GM12801 (cell line): Measurements from ENCODE around the gene PRDM2.

Experiments
- CTCF ChIP-seq: IDR thresholded peaks from one replicate; pipeline ENCODE4 v1.5.1; 2011; ENCODE audit warnings: control low read depth; ENCODE audit not compliant: insufficient read length; ENCODE audit errors: extremely low read depth

PRDM2 gene

GRCh38 chr1:13832100-13832499 is 132.1 kb downstream of the PRDM2 start:
- no peak for TF ChIP-seq CTCF

- TF ChIP-seq CTCF = no peak
Measured at GRCh38 chr1:13832536-13832935, 132.5 kb downstream of the PRDM2 start.

- no peak for TF ChIP-seq CTCF
Measured at GRCh38 chr1:13836136-13836535, 136.1 kb downstream of the PRDM2 start.

- TF ChIP-seq CTCF = no peak
Measured at GRCh38 chr1:13836631-13837030, 136.6 kb downstream of the PRDM2 start.

GRCh38 chr1:13838236-13838635 is 138.2 kb downstream of the PRDM2 start:
- no peak for TF ChIP-seq CTCF

GRCh38 chr1:13842497-13842896 is 142.5 kb downstream of the PRDM2 start:
- TF ChIP-seq CTCF = no peak

GRCh38 chr1:13851726-13852125 is 151.7 kb downstream of the PRDM2 start:
- no peak for TF ChIP-seq CTCF

- no peak for TF ChIP-seq CTCF
Measured at GRCh38 chr1:13855554-13855953, 155.6 kb downstream of the PRDM2 start.
